Activated CD4-positive, alpha-beta T cell treated with anti-CD3 and anti-CD28 coated beads, Interleukin-2, amount 10 ng/mL, durations not matched to agents 24 days and 14 days (primary cell): ENCODE measurements around the gene GBF1. TPM values are rescaled to one million over a fixed set of nuclear protein-coding genes. Genes with fewer than 3 reads are reported as not detected.
A peak's percentile ranks its signal among the peaks of the same experiment; 100 is the strongest.

Experiments used
- DNase-seq: peaks from one replicate; pipeline ENCODE4 v3.0.0; 2022
- H3K27ac Mint-ChIP-seq: one replicate; pipeline ENCODE4 v1.8.0; 2022; ENCODE audit warnings: mild to moderate bottlenecking, mixed read lengths
- H3K27me3 Mint-ChIP-seq: one replicate; pipeline ENCODE4 v1.8.0; 2022; ENCODE audit warnings: mixed read lengths
- H3K36me3 Mint-ChIP-seq: one replicate; pipeline ENCODE4 v1.8.0; 2022; ENCODE audit warnings: low read depth, mild to moderate bottlenecking, mixed read lengths
- H3K4me1 Mint-ChIP-seq: one replicate; pipeline ENCODE4 v1.8.0; 2021; ENCODE audit warnings: mixed read lengths
- H3K4me3 Mint-ChIP-seq: one replicate; pipeline ENCODE4 v1.8.0; 2022; ENCODE audit warnings: mild to moderate bottlenecking, moderate library complexity, mixed read lengths
- H3K9me3 Mint-ChIP-seq: one replicate; pipeline ENCODE4 v1.8.0; 2021; ENCODE audit warnings: mixed read lengths
- intact Hi-C: fragments of 100-400 bp; cut with micrococcal nuclease; formaldehyde crosslinking; loops from one replicate; pipeline ENCODE4 v1.15.1; 2023
- total RNA-seq: library from RNA; stranded (reverse); gene quantifications from 2 replicates; pipeline ENCODE4 v1.2.3, GENCODE V29; 2022

The GBF1 gene
- total RNA-seq, 1 donor from 2014 or later: 47.7 TPM

DNA sequence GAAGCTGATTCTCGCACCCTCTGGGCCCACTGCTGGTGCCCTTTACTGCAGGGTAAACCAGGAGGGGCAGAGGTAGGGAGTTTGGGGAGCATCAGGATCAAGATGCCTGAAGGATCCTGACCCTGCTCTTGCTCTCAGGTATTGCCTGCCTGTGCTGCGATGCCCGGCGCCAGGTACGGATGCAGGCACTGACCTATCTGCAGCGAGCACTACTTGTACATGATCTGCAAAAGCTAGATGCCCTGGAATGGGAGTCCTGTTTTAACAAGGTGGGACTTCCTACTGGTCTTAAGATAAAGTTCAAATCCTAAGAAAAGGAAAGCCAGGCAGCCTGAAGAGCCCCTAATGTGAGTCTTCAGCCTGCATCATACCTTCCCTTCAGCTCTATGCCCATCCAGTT lies 134.1 kb downstream of the GBF1 start:
- H3K27ac Mint-ChIP-seq: no peak overlapping the region
- peaks cover 5% of the 10 kb centered on the region for H3K4me1 Mint-ChIP-seq
- no peak for DNase-seq
- no peak overlapping the region for H3K4me3 Mint-ChIP-seq
- H3K36me3 Mint-ChIP-seq: peaks cover 41% of the 10 kb centered on the region
- no peaks in the 10 kb centered on the region for H3K9me3 Mint-ChIP-seq
- H3K27me3 Mint-ChIP-seq: no peaks in the 10 kb centered on the region
- intact Hi-C loops: no loop called here

DNA sequence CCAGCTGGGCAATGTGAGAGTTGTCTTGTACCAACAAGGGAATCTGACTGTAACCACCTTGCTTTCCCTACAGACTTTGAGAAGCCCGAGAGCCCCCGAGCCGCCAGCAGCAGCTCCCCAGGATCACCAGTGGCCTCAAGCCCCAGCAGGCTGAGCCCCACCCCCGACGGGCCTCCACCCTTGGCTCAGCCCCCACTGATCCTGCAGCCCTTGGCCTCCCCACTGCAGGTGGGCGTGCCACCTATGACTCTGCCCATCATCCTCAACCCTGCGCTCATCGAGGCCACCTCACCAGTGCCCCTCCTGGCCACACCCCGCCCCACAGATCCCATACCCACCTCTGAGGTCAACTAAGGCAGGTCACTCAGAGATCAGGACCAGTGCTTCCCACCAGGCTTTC lies 136.7 kb downstream of the GBF1 start:
- no peak overlapping the region for H3K4me3 Mint-ChIP-seq
- intact Hi-C loops: no loop called here
- H3K36me3 Mint-ChIP-seq: peaks cover 30% of the 10 kb centered on the region
- DNase-seq: no peak
- H3K27me3 Mint-ChIP-seq: no peaks in the 10 kb centered on the region
- peaks cover 10% of the 10 kb centered on the region for H3K4me1 Mint-ChIP-seq
- no peaks in the 10 kb centered on the region for H3K9me3 Mint-ChIP-seq
- no peak overlapping the region for H3K27ac Mint-ChIP-seq

DNA sequence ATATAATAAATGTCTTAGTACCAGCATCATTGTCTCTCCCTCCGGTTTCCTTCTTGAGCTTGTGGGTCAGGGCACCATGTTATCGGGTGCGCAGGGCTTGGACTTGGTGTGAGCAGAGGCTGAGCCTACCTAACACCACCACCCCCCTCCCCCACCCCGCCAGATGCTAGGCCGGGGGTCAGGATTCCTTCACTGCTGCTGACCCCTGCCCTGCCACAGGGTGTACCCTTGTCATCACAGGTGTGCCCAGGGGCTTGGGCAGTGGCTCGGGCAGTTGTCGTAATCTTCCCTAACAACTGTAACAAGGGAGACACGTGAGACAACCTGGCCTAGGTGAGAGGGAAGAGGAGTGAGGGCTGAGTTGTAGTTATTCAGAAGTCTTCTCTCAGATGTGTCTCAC lies 137.5 kb downstream of the GBF1 start:
- H3K27ac Mint-ChIP-seq: no peak overlapping the region
- H3K36me3 Mint-ChIP-seq: peaks cover 27% of the 10 kb centered on the region
- no peaks in the 10 kb centered on the region for H3K9me3 Mint-ChIP-seq
- no peaks in the 10 kb centered on the region for H3K27me3 Mint-ChIP-seq
- H3K4me3 Mint-ChIP-seq: no peak overlapping the region
- peaks cover 10% of the 10 kb centered on the region for H3K4me1 Mint-ChIP-seq
- no peak for DNase-seq
- intact Hi-C loops: no loop called here

GRCh38 chr10:102384053-102384452 lies 138.7 kb downstream of the GBF1 start:
- intact Hi-C loops: no loop called here
- Mint-ChIP-seq H3K36me3 (peaks cover 25% of the 10 kb centered on the region), H3K4me1 (peaks cover 10% of the 10 kb centered on the region), H3K27me3 (no peaks in the 10 kb centered on the region), H3K27ac (no peak overlapping the region), H3K4me3 (no peak overlapping the region), H3K9me3 (no peaks in the 10 kb centered on the region)
- no peak for DNase-seq

- Mint-ChIP-seq H3K4me1 (peaks cover 10% of the 10 kb centered on the region), H3K36me3 (peaks cover 22% of the 10 kb centered on the region), H3K27ac (peak overlapping the region; percentile 21), H3K9me3 (no peaks in the 10 kb centered on the region), H3K4me3 (no peak overlapping the region), H3K27me3 (no peaks in the 10 kb centered on the region)
- no peak for DNase-seq
- intact Hi-C loops: no loop called here
Observed at GRCh38 chr10:102384606-102385429, 139.5 kb downstream of the GBF1 start.

- intact Hi-C loops: loop anchor here (5.0 kb wide), 1 partner anchor 192 kb away; no protein-coding TSS in a partner anchor
- H3K9me3 Mint-ChIP-seq: no peaks in the 10 kb centered on the region
- H3K36me3 Mint-ChIP-seq: peaks cover 7% of the 10 kb centered on the region
- H3K27ac Mint-ChIP-seq: no peak overlapping the region
- H3K4me1 Mint-ChIP-seq: peaks cover 19% of the 10 kb centered on the region
- H3K27me3 Mint-ChIP-seq: peaks cover 3% of the 10 kb centered on the region
- no peak overlapping the region for H3K4me3 Mint-ChIP-seq
- DNase-seq: no peak
Observed at GRCh38 chr10:102389894-102390293, 144.6 kb downstream of the GBF1 start.

GRCh38 chr10:102392306-102392705 lies 147.0 kb downstream of the GBF1 start:
- intact Hi-C loops: loop anchor here (5.0 kb wide), 1 partner anchor 190 kb away; no protein-coding TSS in a partner anchor
- Mint-ChIP-seq H3K36me3 (peaks cover 25% of the 10 kb centered on the region), H3K27me3 (peaks cover 3% of the 10 kb centered on the region), H3K4me1 (peaks cover 25% of the 10 kb centered on the region), H3K27ac (peak overlapping the region; percentile 81), H3K4me3 (no peak overlapping the region), H3K9me3 (no peaks in the 10 kb centered on the region)
- no peak for DNase-seq

- peak; percentile 74 for DNase-seq
- intact Hi-C loops: loop anchor here (1.0 to 5.0 kb wide), 11 partner anchors 16 to 253 kb away; partner anchors contain the start of gene ACTR1A
- Mint-ChIP-seq H3K27me3 (peaks cover 3% of the 10 kb centered on the region), H3K9me3 (no peaks in the 10 kb centered on the region), H3K36me3 (peaks cover 37% of the 10 kb centered on the region), H3K4me3 (peak overlapping the region; percentile 90), H3K4me1 (peaks cover 37% of the 10 kb centered on the region), H3K27ac (peak overlapping the region; percentile 100)
Observed at GRCh38 chr10:102393411-102394078, 148.2 kb downstream of the GBF1 start.

DNA sequence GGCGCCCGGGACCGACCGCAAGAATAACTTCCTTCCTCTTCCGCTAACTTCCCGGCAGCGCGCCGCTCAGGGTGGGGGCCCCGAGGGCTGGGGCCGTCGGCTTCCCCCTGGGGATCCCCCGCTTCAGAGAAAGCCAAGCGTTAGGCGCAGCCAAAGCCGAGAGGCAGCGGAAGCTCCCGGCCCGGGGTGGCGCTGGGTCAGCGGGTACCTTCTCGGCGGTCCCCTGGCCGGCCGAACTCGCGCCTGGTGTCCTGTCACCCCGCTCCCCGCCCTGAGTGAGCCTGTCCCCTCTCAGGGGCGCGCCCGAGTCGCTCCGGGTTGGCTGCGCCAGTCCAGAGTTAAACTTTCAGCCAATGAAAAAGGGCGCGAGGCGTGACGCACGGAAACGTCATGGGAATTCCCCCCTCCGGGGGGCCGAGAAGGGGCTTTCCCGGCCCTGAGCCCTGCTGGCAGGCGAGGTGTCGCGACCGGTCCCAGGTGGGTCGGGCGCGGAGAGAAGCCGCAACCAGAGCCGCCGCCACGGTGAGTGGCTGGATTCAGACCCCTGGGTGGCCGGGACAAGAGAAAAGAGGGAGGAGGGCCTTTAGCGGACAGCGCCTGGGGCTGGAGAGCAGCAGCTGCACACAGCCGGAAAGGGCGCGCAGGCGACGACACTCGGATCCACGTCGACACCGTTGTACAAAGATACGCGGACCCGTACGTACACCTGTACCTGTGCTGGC lies 148.9 kb downstream of the GBF1 start:
- Mint-ChIP-seq H3K9me3 (no peaks in the 10 kb centered on the region), H3K36me3 (peaks cover 41% of the 10 kb centered on the region), H3K4me1 (peaks cover 41% of the 10 kb centered on the region), H3K4me3 (peak overlapping the region; percentile 90), H3K27ac (peak overlapping the region; percentile 100), H3K27me3 (peaks cover 3% of the 10 kb centered on the region)
- peak; percentile 100 for DNase-seq
- intact Hi-C loops: loop anchor here (1.0 to 5.0 kb wide), 11 partner anchors 15 to 252 kb away; partner anchors contain the start of gene ACTR1A

- Mint-ChIP-seq H3K4me1 (peaks cover 45% of the 10 kb centered on the region), H3K9me3 (no peaks in the 10 kb centered on the region), H3K36me3 (peaks cover 47% of the 10 kb centered on the region), H3K27me3 (peaks cover 3% of the 10 kb centered on the region), H3K27ac (peak overlapping the region; percentile 100), H3K4me3 (peak overlapping the region; percentile 90)
- intact Hi-C loops: loop anchor here (1.0 to 5.0 kb wide), 14 partner anchors 14 to 263 kb away; partner anchors contain the start of genes ACTR1A, GBF1 and NOLC1
- DNase-seq: no peak
Observed at GRCh38 chr10:102394801-102395399, 149.6 kb downstream of the GBF1 start.

GRCh38 chr10:102395400-102396316 lies 150.3 kb downstream of the GBF1 start, which contains the start of gene NFKB2:
Gene NFKB2 (plus strand): TSS chr10:102395705. CDS start chr10:102395960, 255 bp downstream.
- peaks cover 55% of the 10 kb centered on the region for H3K36me3 Mint-ChIP-seq

GRCh38 chr10:102396317-102396650 lies 151.0 kb downstream of the GBF1 start:
- peaks cover 49% of the 10 kb centered on the region for H3K4me1 Mint-ChIP-seq
- DNase-seq: peak; percentile 71
- intact Hi-C loops: no loop called here
- peak overlapping the region; percentile 100 for H3K27ac Mint-ChIP-seq
- no peaks in the 10 kb centered on the region for H3K27me3 Mint-ChIP-seq
- peaks cover 59% of the 10 kb centered on the region for H3K36me3 Mint-ChIP-seq
- H3K4me3 Mint-ChIP-seq: peak overlapping the region; percentile 90
- H3K9me3 Mint-ChIP-seq: no peaks in the 10 kb centered on the region

More at GRCh38 chr10:102395400-102396316, 150.3 kb downstream of the GBF1 start, which contains the start of gene NFKB2:
- Mint-ChIP-seq H3K27ac (peak within 1 kb of the TSS; percentile 100), H3K27me3 (peaks cover 3% of the 10 kb centered on the region), H3K4me3 (peak within 1 kb of the TSS; percentile 90), H3K9me3 (no peaks in the 10 kb centered on the region), H3K4me1 (peaks cover 51% of the 10 kb centered on the region)
- intact Hi-C loops: loop anchor here (1.0 to 2.0 kb wide), 4 partner anchors 150 to 263 kb away; partner anchors contain the start of genes GBF1 and NOLC1
- peak; percentile 98 for DNase-seq
